Endothelial cell of umbilical vein (primary cell): ENCODE measurements around the gene TRAPPC10. TPM values are rescaled to one million over a fixed set of nuclear protein-coding genes. Genes with fewer than 3 reads are reported as not detected.

Experiments
- BruUV-seq: library from RNA; stranded (reverse); fragments of 400-500 nt; replicated peaks from 2 replicates; lab custom pipeline; 2021; lab: Mats Ljungman, UMichigan
- CTCF ChIA-PET: fragments of 300-600, 350-600 bp; sonication (Branson Sonifier 250); formaldehyde crosslinking; loops from one replicate; lab custom pipeline; 2021; ENCODE audit warnings: antibody characterized with exemption, inconsistent platforms; lab: Charles Lee
- POLR2A ChIA-PET: fragments of 300-600, 350-600 bp; sonication (Branson Sonifier 250); formaldehyde crosslinking; loops from one replicate; lab custom pipeline; 2021; ENCODE audit warnings: antibody characterized with exemption, inconsistent platforms; lab: Charles Lee
- DNase-seq: peaks from one replicate; pipeline ENCODE4 v3.0.0-alpha.2; 2011; ENCODE audit warnings: low read depth, low spot score
- FAIRE-seq: peaks from 2 replicates; lab custom pipeline; 2011; peaks lifted over from hg19 to GRCh38; lab: Jason Lieb, UNC
- H2AFZ ChIP-seq: 2 replicates; pipeline ENCODE4 v1.6.0; 2012; ENCODE audit warnings: low read depth, low read length, control low read depth, inconsistent platforms
- H3K27ac ChIP-seq: 2 replicates; pipeline ENCODE4 v1.5.1; 2011; ENCODE audit warnings: low read depth, mild to moderate bottlenecking, control low read depth, low read length, moderate library complexity; ENCODE audit not compliant: insufficient read depth
- H3K27me3 ChIP-seq, 2 experiments: 2 replicates each; pipeline versions ENCODE4 v1.6.0 to v1.6.1; 2011; ENCODE audit warnings: low read length in 2 of 2, mixed read lengths in 1 of 2; ENCODE audit not compliant: control insufficient read depth in 2 of 2, insufficient read depth in 2 of 2
- H3K36me3 ChIP-seq, 2 experiments: 2 replicates in 1 of 2; 3 replicates in 1 of 2; pipeline ENCODE4 v1.5.1; 2011; ENCODE audit warnings: low read length in 2 of 2, mild to moderate bottlenecking in 1 of 2, moderate library complexity in 1 of 2; ENCODE audit not compliant: control insufficient read depth in 2 of 2, insufficient read depth in 2 of 2; ENCODE audit errors: extremely low read depth in 1 of 2
- H3K4me1 ChIP-seq: 3 replicates; pipeline ENCODE4 v1.5.1; 2011; ENCODE audit warnings: mild to moderate bottlenecking, low read length; ENCODE audit not compliant: control insufficient read depth, insufficient read depth; ENCODE audit errors: extremely low read depth
- H3K4me2 ChIP-seq: 2 replicates; pipeline ENCODE4 v1.6.1; 2011; ENCODE audit warnings: low read length, control low read depth, mixed read lengths; ENCODE audit not compliant: insufficient read depth
- H3K4me3 ChIP-seq, 3 experiments: fragments of 200-600 bp in 1 of 3; sonication (generic), shearing (Covaris generic) in 1 of 3; replicated peaks in 1 of 3; 2 replicates each; pipeline ENCODE4 v1.5.1; 2011 to 2016; ENCODE audit warnings: control low read depth in 3 of 3, low read length in 3 of 3, mild to moderate bottlenecking in 2 of 3, inconsistent platforms in 1 of 3, low read depth in 1 of 3, moderate library complexity in 1 of 3; ENCODE audit not compliant: insufficient read depth in 1 of 3
- H3K79me2 ChIP-seq: 2 replicates; pipeline ENCODE4 v1.6.0; 2012; ENCODE audit warnings: low read length, inconsistent platforms; ENCODE audit not compliant: control insufficient read depth, insufficient read depth
- H3K9ac ChIP-seq: replicated peaks from 2 replicates; pipeline ENCODE3; 2011; ENCODE audit warnings: low read length, control low read depth; ENCODE audit not compliant: insufficient read depth; ENCODE audit errors: extremely low read depth
- H3K9me1 ChIP-seq: replicated peaks from 3 replicates; pipeline ENCODE4 v1.6.0; 2011; ENCODE audit warnings: mild to moderate bottlenecking, low read length; ENCODE audit not compliant: control insufficient read depth, insufficient read depth; ENCODE audit errors: extremely low read depth
- H3K9me3 ChIP-seq: replicated peaks from 2 replicates; pipeline ENCODE4 v1.5.1; 2012; ENCODE audit warnings: low read length, inconsistent platforms; ENCODE audit not compliant: control insufficient read depth, insufficient read depth
- H4K20me1 ChIP-seq: replicated peaks from 2 replicates; pipeline ENCODE3; 2011; ENCODE audit warnings: mild to moderate bottlenecking, low read length; ENCODE audit not compliant: control insufficient read depth, insufficient read depth; ENCODE audit errors: extremely low read depth
- CTCF ChIP-seq, 2 donors: IDR thresholded peaks; 1 replicate in 1 of 2; 2 replicates in 1 of 2; pipeline ENCODE4 v1.5.1; 2011; ENCODE audit warnings: low read length in 2 of 2, mild to moderate bottlenecking in 2 of 2, moderate library complexity in 2 of 2, control low read depth in 1 of 2, inconsistent platforms in 1 of 2, low read depth in 1 of 2; ENCODE audit not compliant: insufficient read depth in 1 of 2; ENCODE audit errors: extremely low read depth in 1 of 2
- EZH2 ChIP-seq: IDR thresholded peaks from 2 replicates; pipeline ENCODE4 v1.6.1; 2012; ENCODE audit warnings: borderline replicate concordance, low read depth, mild to moderate bottlenecking, moderate library complexity, low read length, inconsistent platforms; ENCODE audit not compliant: severe bottlenecking
- FOS ChIP-seq: IDR thresholded peaks from 2 replicates; pipeline ENCODE4 v1.6.1; 2011; ENCODE audit warnings: mild to moderate bottlenecking, low read length, moderate library complexity, borderline replicate concordance; ENCODE audit not compliant: insufficient read depth
- GATA2 ChIP-seq: IDR thresholded peaks from 2 replicates; pipeline ENCODE4 v1.7.0; 2011; ENCODE audit warnings: low read depth, mild to moderate bottlenecking, moderate library complexity, mixed read lengths, low read length; ENCODE audit not compliant: insufficient read length, insufficient read depth
- JUN ChIP-seq: IDR thresholded peaks from 2 replicates; pipeline ENCODE4 v1.6.1; 2011; ENCODE audit warnings: borderline replicate concordance, low read depth; ENCODE audit not compliant: insufficient read length, insufficient read depth
- MAX ChIP-seq: IDR thresholded peaks from 2 replicates; pipeline ENCODE4 v1.6.1; 2011; ENCODE audit not compliant: insufficient read depth, insufficient read length
- MYC ChIP-seq: IDR thresholded peaks from one replicate; pipeline ENCODE4 v1.6.1; 2011; ENCODE audit warnings: mild to moderate bottlenecking, low read depth, low read length
- POLR2A ChIP-seq: IDR thresholded peaks from 2 replicates; pipeline ENCODE4 v1.6.1; 2012; ENCODE audit warnings: low read depth, mild to moderate bottlenecking, control low read depth, low read length
- POLR2AphosphoS5 ChIP-seq: IDR thresholded peaks from 2 replicates; pipeline ENCODE4 v1.6.1; 2012; ENCODE audit warnings: low read depth, mild to moderate bottlenecking, control low read depth, low read length, moderate library complexity; ENCODE audit not compliant: insufficient read depth
- dilution Hi-C: fragments of 300-500 bp; cut with MboI; formaldehyde crosslinking; loops from one replicate; pipeline ENCODE4 v1.15.0; 2019; ENCODE audit warnings: low sequenced_read_pairs; ENCODE audit not compliant: extremely low pct_ligation_motif_present
- intact Hi-C: fragments of 100-400 bp; cut with micrococcal nuclease; formaldehyde crosslinking; loops from one replicate; pipeline ENCODE4 v1.10.0; 2022
- polyA plus RNA-seq, 4 experiments: library from polyadenylated mRNA; depleted of rRNA in 3 of 4; stranded (reverse) in 3 of 4; unstranded in 1 of 4; fragments of >200 nt; gene quantifications; 2 replicates each; pipeline versions ENCODE4 v1.2.1 to v1.2.3, GENCODE V29; 2011 to 2012; ENCODE audit warnings: missing spikeins in 1 of 4
- total RNA-seq: library from RNA; stranded (reverse); gene quantifications from 2 replicates; pipeline ENCODE4 v1.2.3, GENCODE V29; 2021

Gene TRAPPC10
- total and polyA plus RNA-seq, 2 donors (not counting 3 experiments of a cell fraction or from before 2014, with no cell fraction given) = 21.5 to 33.6 TPM

- DNase-seq (no peak), FAIRE-seq (no peak)
- H3K4me2 ChIP-seq = no peak overlapping the region
- H3K27ac ChIP-seq = no peak overlapping the region
- no peaks in the 10 kb centered on the region for H3K4me1 ChIP-seq
- H3K27me3 ChIP-seq = no peaks in the 10 kb centered on the region
- TF ChIP-seq MYC (no peak), CTCF (IDR thresholded peaks at IDR 0.05; ENCODE audit: extremely low read depth in 1 of 2, insufficient read depth in 1 of 2, low read depth in 1 of 2, low read length in 2 of 2) (no peak), FOS (no peak), POLR2AphosphoS5 (no peak), MAX (no peak), POLR2A (no peak)
- ChIA-PET CTCF (no interaction called here), POLR2A (no interaction called here)
- H3K9me1 ChIP-seq = no peaks in the 10 kb centered on the region
- no peak overlapping the region for H3K4me3 ChIP-seq
- intact Hi-C loops (no loop called here), dilution Hi-C loops (no loop called here)
- BruUV-seq = no TSS peak
- no peak overlapping the region for H3K9ac ChIP-seq
- H4K20me1 ChIP-seq = no peaks in the 10 kb centered on the region
- no peaks in the 10 kb centered on the region for H3K9me3 ChIP-seq
- peaks cover 11% of the 10 kb centered on the region for H3K79me2 ChIP-seq
- peaks cover 2 to 22% of the 10 kb centered on the region in 2 experiments for H3K36me3 ChIP-seq
- no peak overlapping the region for H2AFZ ChIP-seq
Observed at GRCh38 chr21:44039828-44040227, 27.7 kb downstream of the TRAPPC10 start.

- BruUV-seq = no TSS peak
- DNase-seq (no peak), FAIRE-seq (no peak)
- ChIA-PET POLR2A (no interaction called here), CTCF (no interaction called here)
- Histone ChIP-seq H4K20me1 (no peaks in the 10 kb centered on the region), H2AFZ (no peak overlapping the region), H3K4me1 (no peaks in the 10 kb centered on the region), H3K4me3 (no peak overlapping the region), H3K27ac (no peak overlapping the region), H3K9ac (no peak overlapping the region), H3K9me3 (no peaks in the 10 kb centered on the region), H3K4me2 (no peak overlapping the region), H3K36me3 (peaks cover 0 to 9% of the 10 kb centered on the region in 2 experiments), H3K9me1 (no peaks in the 10 kb centered on the region), H3K79me2 (peaks cover 17% of the 10 kb centered on the region), H3K27me3 (no peaks in the 10 kb centered on the region)
- dilution Hi-C loops = no loop called here
- intact Hi-C loops = no loop called here
- TF ChIP-seq EZH2 = no peak
- no peak for TF ChIP-seq GATA2
- no peak for TF ChIP-seq JUN
- TF ChIP-seq POLR2A = no peak
- TF ChIP-seq FOS = no peak
- no peak for TF ChIP-seq POLR2AphosphoS5
- no peak for TF ChIP-seq CTCF (IDR thresholded peaks at IDR 0.05; ENCODE audit: extremely low read depth in 1 of 2, insufficient read depth in 1 of 2, low read depth in 1 of 2, low read length in 2 of 2)
- TF ChIP-seq MYC = no peak
Observed at GRCh38 chr21:44043613-44044012, 31.5 kb downstream of the TRAPPC10 start.
